Hepatocyte (in vitro differentiated cells): Measurements from ENCODE around the gene EAF2. TPM values are rescaled to one million over a fixed set of nuclear protein-coding genes. Genes with fewer than 3 reads are reported as not detected.

ENCODE experiments used
- DNase-seq: peaks from one replicate; pipeline ENCODE4 v3.0.0-alpha.2; 2016; ENCODE audit warnings: low spot score
- H2AFZ ChIP-seq: fragments of 200-600 bp; sonication (generic); 2 replicates; pipeline ENCODE4 v1.6.0; 2016; ENCODE audit warnings: antibody characterized with exemption, mild to moderate bottlenecking
- H3K27ac ChIP-seq: fragments of 200-600 bp; sonication (generic); 2 replicates; pipeline ENCODE4 v1.5.1; 2016; ENCODE audit warnings: mild to moderate bottlenecking
- H3K27me3 ChIP-seq: fragments of 200-600 bp; sonication (generic); 2 replicates; pipeline ENCODE4 v1.6.1; 2016
- H3K36me3 ChIP-seq: fragments of 200-600 bp; sonication (generic); replicated peaks from 2 replicates; pipeline ENCODE4 v1.5.1; 2016; ENCODE audit warnings: low read depth; ENCODE audit not compliant: insufficient read depth
- H3K4me1 ChIP-seq: fragments of 200-600 bp; sonication (generic); 2 replicates; pipeline ENCODE4 v1.5.1; 2016; ENCODE audit warnings: mild to moderate bottlenecking, moderate library complexity; ENCODE audit not compliant: insufficient read depth
- H3K4me2 ChIP-seq: fragments of 200-600 bp; sonication (generic); 2 replicates; pipeline ENCODE4 v1.6.0; 2016
- H3K4me3 ChIP-seq: fragments of 200-600 bp; sonication (generic); 2 replicates; pipeline ENCODE4 v1.5.1; 2016; ENCODE audit warnings: mild to moderate bottlenecking
- H3K79me2 ChIP-seq: fragments of 200-600 bp; sonication (generic); 2 replicates; pipeline ENCODE4 v1.6.0; 2017; ENCODE audit warnings: mild to moderate bottlenecking
- H3K9me2 ChIP-seq: fragments of 200-600 bp; sonication (generic); replicated peaks from 2 replicates; pipeline ENCODE4 v1.6.0; 2017; ENCODE audit warnings: mild to moderate bottlenecking; ENCODE audit not compliant: insufficient read depth
- H3K9me3 ChIP-seq: fragments of 200-600 bp; sonication (generic); 2 replicates; pipeline ENCODE4 v1.5.1; 2016; ENCODE audit warnings: low read depth, mild to moderate bottlenecking
- H4K20me1 ChIP-seq: fragments of 200-600 bp; sonication (generic); 2 replicates; pipeline ENCODE4 v1.6.0; 2016; ENCODE audit warnings: mild to moderate bottlenecking; ENCODE audit not compliant: insufficient read depth, poor library complexity, severe bottlenecking
- EZH2 ChIP-seq: fragments of 200-600 bp; sonication (generic); IDR thresholded peaks from 2 replicates; pipeline ENCODE4 v1.6.1; 2016; ENCODE audit warnings: antibody characterized with exemption, mild to moderate bottlenecking, borderline replicate concordance
- EZH2phosphoT487 ChIP-seq: fragments of 200-600 bp; sonication (generic); IDR thresholded peaks from one replicate; pipeline ENCODE4 v1.6.1; 2018; ENCODE audit warnings: antibody characterized with exemption, mild to moderate bottlenecking, low read depth, moderate library complexity; ENCODE audit not compliant: unreplicated experiment, severe bottlenecking
- WGBS: methylation state at CpG from one replicate; pipeline ENCODE4 v1.1.6; 2016; ENCODE audit warnings: low lambda C conversion rate; ENCODE audit errors: missing lambda C conversion rate; 5-methylcytosine and 5-hydroxymethylcytosine counted together
- polyA plus RNA-seq: library from polyadenylated mRNA; unstranded; fragments of >200 nt; fragmentation: Nextera tagmentation; extraction: Ambion mirVana; gene quantifications from 2 replicates; pipeline ENCODE4 v1.2.1, GENCODE V29; 2016
- total RNA-seq: library from RNA; depleted of rRNA; stranded (reverse); fragments of >200 nt; gene quantifications from 2 replicates; pipeline ENCODE4 v1.2.3, GENCODE V29; 2014
- TF ChIP-seq, protein P1 (sequence below): fragments of 200-600 bp; sonication (generic); IDR thresholded peaks from 2 replicates; pipeline ENCODE4 v1.5.1; 2016; ENCODE audit warnings: antibody characterized with exemption, mild to moderate bottlenecking; ENCODE audit not compliant: poor library complexity

The EAF2 gene
- total and polyA plus RNA-seq, 2 experiments from 2014 or later = 7.4 to 9.7 TPM

GRCh38 chr3:121835465-121835801 lies 424 bp downstream of the EAF2 start:
- peak overlapping the region; percentile 81 for H3K4me3 ChIP-seq
- DNase-seq = no peak
- peaks cover 4% of the 10 kb centered on the region for H3K27me3 ChIP-seq
- no peaks in the 10 kb centered on the region for H4K20me1 ChIP-seq
- peak overlapping the region; percentile 84 for H2AFZ ChIP-seq
- peak overlapping the region; percentile 87 for H3K4me2 ChIP-seq
- no peak for TF ChIP-seq EZH2phosphoT487
- TF ChIP-seq, protein P1, sequence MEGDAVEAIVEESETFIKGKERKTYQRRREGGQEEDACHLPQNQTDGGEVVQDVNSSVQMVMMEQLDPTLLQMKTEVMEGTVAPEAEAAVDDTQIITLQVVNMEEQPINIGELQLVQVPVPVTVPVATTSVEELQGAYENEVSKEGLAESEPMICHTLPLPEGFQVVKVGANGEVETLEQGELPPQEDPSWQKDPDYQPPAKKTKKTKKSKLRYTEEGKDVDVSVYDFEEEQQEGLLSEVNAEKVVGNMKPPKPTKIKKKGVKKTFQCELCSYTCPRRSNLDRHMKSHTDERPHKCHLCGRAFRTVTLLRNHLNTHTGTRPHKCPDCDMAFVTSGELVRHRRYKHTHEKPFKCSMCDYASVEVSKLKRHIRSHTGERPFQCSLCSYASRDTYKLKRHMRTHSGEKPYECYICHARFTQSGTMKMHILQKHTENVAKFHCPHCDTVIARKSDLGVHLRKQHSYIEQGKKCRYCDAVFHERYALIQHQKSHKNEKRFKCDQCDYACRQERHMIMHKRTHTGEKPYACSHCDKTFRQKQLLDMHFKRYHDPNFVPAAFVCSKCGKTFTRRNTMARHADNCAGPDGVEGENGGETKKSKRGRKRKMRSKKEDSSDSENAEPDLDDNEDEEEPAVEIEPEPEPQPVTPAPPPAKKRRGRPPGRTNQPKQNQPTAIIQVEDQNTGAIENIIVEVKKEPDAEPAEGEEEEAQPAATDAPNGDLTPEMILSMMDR = no peak
- TF ChIP-seq EZH2 = no peak
- H3K79me2 ChIP-seq = peaks cover 23% of the 10 kb centered on the region
- no peaks in the 10 kb centered on the region for H3K9me2 ChIP-seq
- H3K9me3 ChIP-seq = no peaks in the 10 kb centered on the region
- H3K36me3 ChIP-seq = no peaks in the 10 kb centered on the region
- H3K4me1 ChIP-seq = peaks cover 8% of the 10 kb centered on the region
- 4% methylated on average over 11 of the region's 11 CpGs for WGBS
- H3K27ac ChIP-seq = peak overlapping the region; percentile 33

DNA sequence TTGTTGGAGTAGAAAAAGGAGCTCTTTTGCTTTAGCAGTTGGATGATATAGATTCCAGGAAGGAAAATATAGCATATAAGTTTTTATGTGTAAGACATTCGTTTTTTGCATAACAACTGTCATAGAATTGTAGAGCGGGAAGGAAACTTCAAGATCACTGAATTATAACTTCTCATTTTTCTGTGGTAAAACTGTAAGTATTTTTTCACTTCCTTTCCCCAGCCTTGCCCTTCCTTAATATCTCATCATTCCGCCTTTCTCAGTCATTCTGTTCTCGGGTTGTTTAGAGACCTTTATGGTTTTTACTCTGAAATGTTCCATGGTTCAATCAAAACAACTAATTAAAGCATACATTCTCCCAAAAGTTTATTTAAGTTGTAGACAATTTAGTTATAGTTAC lies 1.1 kb downstream of the EAF2 start:
- peaks cover 23% of the 10 kb centered on the region for H3K79me2 ChIP-seq
- peaks cover 4% of the 10 kb centered on the region for H3K27me3 ChIP-seq
- WGBS = 89% methylated on average over 4 of the region's 4 CpGs
- no peaks in the 10 kb centered on the region for H3K9me2 ChIP-seq
- H3K4me2 ChIP-seq = peak overlapping the region; percentile 87
- TF ChIP-seq, protein P1 = no peak
- TF ChIP-seq EZH2 (no peak), EZH2phosphoT487 (no peak)
- H3K4me1 ChIP-seq = peaks cover 8% of the 10 kb centered on the region
- H2AFZ ChIP-seq = no peak overlapping the region
- no peaks in the 10 kb centered on the region for H3K36me3 ChIP-seq
- no peak overlapping the region for H3K4me3 ChIP-seq
- H4K20me1 ChIP-seq = no peaks in the 10 kb centered on the region
- DNase-seq = no peak
- H3K9me3 ChIP-seq = no peaks in the 10 kb centered on the region
- no peak overlapping the region for H3K27ac ChIP-seq

- no peaks in the 10 kb centered on the region for H3K36me3 ChIP-seq
- DNase-seq = no peak
- H3K27me3 ChIP-seq = peaks cover 4% of the 10 kb centered on the region
- H2AFZ ChIP-seq = no peak overlapping the region
- H3K9me2 ChIP-seq = no peaks in the 10 kb centered on the region
- no peaks in the 10 kb centered on the region for H3K9me3 ChIP-seq
- 76% methylated on average over 3 of the region's 3 CpGs for WGBS
- H3K27ac ChIP-seq = no peak overlapping the region
- H3K4me3 ChIP-seq = no peak overlapping the region
- no peaks in the 10 kb centered on the region for H4K20me1 ChIP-seq
- peaks cover 8% of the 10 kb centered on the region for H3K4me1 ChIP-seq
- peaks cover 23% of the 10 kb centered on the region for H3K79me2 ChIP-seq
- TF ChIP-seq EZH2phosphoT487 (no peak), EZH2 (no peak)
- TF ChIP-seq, protein P1 = no peak
- H3K4me2 ChIP-seq = peak overlapping the region; percentile 87
Measured at GRCh38 chr3:121836481-121836880, 1.5 kb downstream of the EAF2 start.

DNA sequence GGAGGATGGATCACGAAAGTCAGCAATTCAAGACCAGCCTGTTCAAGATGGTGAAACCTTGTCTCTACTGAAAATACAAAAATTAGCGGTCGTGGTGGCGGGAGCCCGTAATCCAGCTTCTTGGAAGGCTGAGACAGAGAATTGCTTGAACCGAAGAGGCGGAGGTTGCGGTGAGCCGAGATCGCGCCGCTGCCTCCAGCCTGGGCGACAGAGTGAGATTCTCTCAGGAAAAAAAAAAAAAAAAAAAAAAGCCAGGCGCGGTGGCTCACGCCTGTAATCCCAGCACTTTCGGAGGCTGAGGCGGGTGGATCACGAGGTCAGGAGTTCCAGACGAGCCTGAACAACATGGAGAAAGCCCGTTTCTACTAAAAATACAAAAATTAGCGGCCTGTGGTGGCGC lies 5.0 kb downstream of the EAF2 start:
- no peaks in the 10 kb centered on the region for H4K20me1 ChIP-seq
- H2AFZ ChIP-seq = no peak overlapping the region
- H3K36me3 ChIP-seq = no peaks in the 10 kb centered on the region
- H3K4me3 ChIP-seq = no peak overlapping the region
- no peak overlapping the region for H3K27ac ChIP-seq
- no peak for TF ChIP-seq EZH2
- TF ChIP-seq, protein P1 = no peak
- no peak for TF ChIP-seq EZH2phosphoT487
- WGBS = 98% methylated on average over 23 of the region's 23 CpGs
- H3K79me2 ChIP-seq = no peaks in the 10 kb centered on the region
- H3K4me2 ChIP-seq = no peak overlapping the region
- DNase-seq = no peak
- H3K27me3 ChIP-seq = peaks cover 4% of the 10 kb centered on the region
- no peaks in the 10 kb centered on the region for H3K9me3 ChIP-seq
- peaks cover 4% of the 10 kb centered on the region for H3K4me1 ChIP-seq
- H3K9me2 ChIP-seq = no peaks in the 10 kb centered on the region
